ENCODE results near the gene ADAMTSL3.

ADAMTSL3 gene

DNA sequence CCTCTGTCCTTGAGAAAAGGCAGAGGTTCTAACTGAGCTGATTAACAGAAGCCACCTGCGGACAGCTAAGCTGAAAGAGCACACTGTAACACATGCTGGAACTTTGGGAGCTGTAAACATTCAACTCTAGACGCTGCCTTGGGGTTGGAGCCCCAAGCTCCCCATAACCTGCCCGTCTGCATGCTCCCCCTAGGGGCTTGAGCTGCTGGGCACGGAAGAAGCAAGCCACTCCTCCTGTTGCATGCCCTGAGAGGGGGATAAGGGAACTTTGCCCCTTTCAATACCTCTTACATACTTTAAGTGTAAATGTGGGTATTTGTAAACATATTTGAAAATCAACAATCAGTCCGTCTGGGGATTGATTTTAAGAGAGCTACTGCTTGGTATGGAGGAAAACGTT is 188.4 kb downstream of the ADAMTSL3 start:
- DNase-seq (ENCODE audit: low read depth, low spot score), result no peak
- Histone ChIP-seq H3K27me3 (ENCODE audit: insufficient read depth, insufficient read length) (no peaks in the 10 kb centered on the region), H3K4me1 (ENCODE audit: insufficient read depth, insufficient read length) (no peaks in the 10 kb centered on the region), H3K9ac (ENCODE audit: insufficient read length, low read depth) (no peak overlapping the region), H3K9me3 (ENCODE audit: insufficient read depth, low read length) (no peaks in the 10 kb centered on the region), H3K36me3 (ENCODE audit: insufficient read depth, insufficient read length, low read length) (no peaks in the 10 kb centered on the region), H3K4me3 (ENCODE audit: insufficient read length, low read depth) (no peak overlapping the region)
- TF ChIP-seq ZNF274 (IDR thresholded peaks at IDR 0.05; ENCODE audit: low read depth, low read length) (no peak), YY1 (IDR thresholded peaks at IDR 0.05; ENCODE audit: insufficient read depth, insufficient read length) (no peak), SUZ12 (IDR thresholded peaks at IDR 0.05; ENCODE audit: extremely low read depth, insufficient read depth, insufficient read length) (no peak)

DNA sequence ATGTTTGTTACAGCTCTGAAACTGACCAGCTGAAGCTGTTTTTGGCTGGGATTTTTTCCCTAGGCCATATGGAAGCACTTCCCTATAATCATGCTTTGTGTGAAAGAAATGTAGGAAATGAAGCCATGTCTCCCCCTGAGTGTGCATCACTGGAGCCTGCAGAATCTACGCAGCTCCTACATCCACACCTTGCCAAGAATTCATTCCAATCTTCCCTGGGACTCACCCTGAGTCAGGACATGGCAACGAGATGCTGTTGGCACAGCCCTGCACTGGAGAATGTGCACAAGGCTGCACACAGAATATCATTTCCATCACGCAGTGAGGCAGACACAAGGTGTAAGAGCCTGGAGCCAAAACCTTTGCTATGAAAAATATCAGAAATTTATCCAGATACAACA is 189.5 kb downstream of the ADAMTSL3 start:
- no peak overlapping the region for H3K9ac ChIP-seq (ENCODE audit: insufficient read length, low read depth)
- TF ChIP-seq YY1 (IDR thresholded peaks at IDR 0.05; ENCODE audit: insufficient read depth, insufficient read length) (no peak), SUZ12 (IDR thresholded peaks at IDR 0.05; ENCODE audit: extremely low read depth, insufficient read depth, insufficient read length) (no peak), ZNF274 (IDR thresholded peaks at IDR 0.05; ENCODE audit: low read depth, low read length) (no peak)
- H3K9me3 ChIP-seq (ENCODE audit: insufficient read depth, low read length), result no peaks in the 10 kb centered on the region
- H3K4me1 ChIP-seq (ENCODE audit: insufficient read depth, insufficient read length), result no peaks in the 10 kb centered on the region
- no peaks in the 10 kb centered on the region for H3K36me3 ChIP-seq (ENCODE audit: insufficient read depth, insufficient read length, low read length)
- no peak overlapping the region for H3K4me3 ChIP-seq (ENCODE audit: insufficient read length, low read depth)
- no peak for DNase-seq (ENCODE audit: low read depth, low spot score)
- no peaks in the 10 kb centered on the region for H3K27me3 ChIP-seq (ENCODE audit: insufficient read depth, insufficient read length)

DNA sequence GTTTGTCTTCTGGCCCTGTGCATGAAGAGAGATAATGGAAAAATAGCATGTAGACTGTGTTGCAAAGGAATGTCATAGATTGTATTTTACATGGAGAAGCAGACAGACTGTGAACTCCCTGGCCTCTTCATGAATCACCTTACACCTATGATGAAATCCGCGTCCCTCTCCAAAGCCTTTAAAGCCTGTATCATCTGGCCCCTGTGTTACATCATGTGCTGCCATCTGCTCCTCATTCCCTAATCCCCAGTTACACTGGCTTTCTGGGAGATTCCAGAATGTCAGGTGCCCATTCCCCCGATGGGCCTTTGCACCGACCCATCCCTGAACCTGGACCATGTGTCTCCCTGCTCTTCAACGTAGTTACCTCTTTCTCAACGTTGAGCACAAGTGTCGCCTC is 190.8 kb downstream of the ADAMTSL3 start:
- no peak overlapping the region for H3K9ac ChIP-seq (ENCODE audit: insufficient read length, low read depth)
- H3K4me1 ChIP-seq (ENCODE audit: insufficient read depth, insufficient read length), result no peaks in the 10 kb centered on the region
- TF ChIP-seq ZNF274 (IDR thresholded peaks at IDR 0.05; ENCODE audit: low read depth, low read length) (no peak), YY1 (IDR thresholded peaks at IDR 0.05; ENCODE audit: insufficient read depth, insufficient read length) (no peak), SUZ12 (IDR thresholded peaks at IDR 0.05; ENCODE audit: extremely low read depth, insufficient read depth, insufficient read length) (no peak)
- DNase-seq (ENCODE audit: low read depth, low spot score), result no peak
- no peaks in the 10 kb centered on the region for H3K36me3 ChIP-seq (ENCODE audit: insufficient read depth, insufficient read length, low read length)
- H3K9me3 ChIP-seq (ENCODE audit: insufficient read depth, low read length), result no peaks in the 10 kb centered on the region
- no peaks in the 10 kb centered on the region for H3K27me3 ChIP-seq (ENCODE audit: insufficient read depth, insufficient read length)
- no peak overlapping the region for H3K4me3 ChIP-seq (ENCODE audit: insufficient read length, low read depth)

DNA sequence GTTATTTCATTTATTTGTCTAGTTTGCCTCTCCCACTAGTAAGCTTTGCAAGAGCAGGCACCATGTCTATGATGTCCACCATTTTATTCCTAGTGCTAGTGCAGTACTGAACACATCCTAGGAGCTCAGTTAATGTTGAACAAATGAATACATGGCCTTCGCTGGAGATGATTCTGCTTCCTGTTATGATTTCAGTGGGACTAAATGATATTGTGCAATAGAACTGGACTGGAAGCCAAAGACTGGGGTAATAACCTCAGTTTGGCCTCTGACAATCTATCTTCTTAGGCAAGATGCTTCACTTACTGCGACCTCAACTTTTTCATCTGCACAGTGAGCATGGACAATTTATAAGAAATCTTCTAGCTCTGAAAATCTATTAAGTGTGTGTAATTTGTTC is 191.3 kb downstream of the ADAMTSL3 start:
- no peak for TF ChIP-seq SUZ12 (IDR thresholded peaks at IDR 0.05; ENCODE audit: extremely low read depth, insufficient read depth, insufficient read length)
- TF ChIP-seq ZNF274 (IDR thresholded peaks at IDR 0.05; ENCODE audit: low read depth, low read length), result no peak
- no peak for TF ChIP-seq YY1 (IDR thresholded peaks at IDR 0.05; ENCODE audit: insufficient read depth, insufficient read length)
- no peaks in the 10 kb centered on the region for H3K9me3 ChIP-seq (ENCODE audit: insufficient read depth, low read length)
- H3K9ac ChIP-seq (ENCODE audit: insufficient read length, low read depth), result no peak overlapping the region
- DNase-seq (ENCODE audit: low read depth, low spot score), result no peak
- H3K4me1 ChIP-seq (ENCODE audit: insufficient read depth, insufficient read length), result no peaks in the 10 kb centered on the region
- H3K4me3 ChIP-seq (ENCODE audit: insufficient read length, low read depth), result no peak overlapping the region
- H3K36me3 ChIP-seq (ENCODE audit: insufficient read depth, insufficient read length, low read length), result no peaks in the 10 kb centered on the region
- no peaks in the 10 kb centered on the region for H3K27me3 ChIP-seq (ENCODE audit: insufficient read depth, insufficient read length)

DNA sequence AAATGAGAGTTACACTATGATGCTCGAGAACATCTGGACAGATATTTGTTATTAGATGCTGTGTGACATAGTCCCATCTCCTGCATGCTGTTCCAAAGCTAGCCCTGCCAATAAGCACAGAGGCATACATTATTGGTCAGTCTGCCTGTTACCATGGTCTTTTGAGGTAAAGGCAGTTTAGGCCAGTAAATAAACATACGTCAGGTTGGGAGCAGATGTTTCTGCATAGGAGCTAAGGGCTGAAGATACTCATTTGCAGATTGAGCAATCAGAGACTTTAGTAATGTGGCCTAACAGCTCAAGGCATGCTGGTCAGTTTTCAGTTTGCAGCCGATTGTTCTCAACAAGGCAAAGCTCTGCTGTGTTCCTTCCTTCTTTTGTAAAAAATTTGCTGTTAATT is 192.9 kb downstream of the ADAMTSL3 start:
- TF ChIP-seq YY1 (IDR thresholded peaks at IDR 0.05; ENCODE audit: insufficient read depth, insufficient read length), result no peak
- no peak for TF ChIP-seq SUZ12 (IDR thresholded peaks at IDR 0.05; ENCODE audit: extremely low read depth, insufficient read depth, insufficient read length)
- TF ChIP-seq ZNF274 (IDR thresholded peaks at IDR 0.05; ENCODE audit: low read depth, low read length), result no peak
- DNase-seq (ENCODE audit: low read depth, low spot score), result no peak
- Histone ChIP-seq H3K9me3 (ENCODE audit: insufficient read depth, low read length) (no peaks in the 10 kb centered on the region), H3K27me3 (ENCODE audit: insufficient read depth, insufficient read length) (no peaks in the 10 kb centered on the region), H3K36me3 (ENCODE audit: insufficient read depth, insufficient read length, low read length) (no peaks in the 10 kb centered on the region), H3K9ac (ENCODE audit: insufficient read length, low read depth) (no peak overlapping the region), H3K4me1 (ENCODE audit: insufficient read depth, insufficient read length) (no peaks in the 10 kb centered on the region), H3K4me3 (ENCODE audit: insufficient read length, low read depth) (no peak overlapping the region)

DNA sequence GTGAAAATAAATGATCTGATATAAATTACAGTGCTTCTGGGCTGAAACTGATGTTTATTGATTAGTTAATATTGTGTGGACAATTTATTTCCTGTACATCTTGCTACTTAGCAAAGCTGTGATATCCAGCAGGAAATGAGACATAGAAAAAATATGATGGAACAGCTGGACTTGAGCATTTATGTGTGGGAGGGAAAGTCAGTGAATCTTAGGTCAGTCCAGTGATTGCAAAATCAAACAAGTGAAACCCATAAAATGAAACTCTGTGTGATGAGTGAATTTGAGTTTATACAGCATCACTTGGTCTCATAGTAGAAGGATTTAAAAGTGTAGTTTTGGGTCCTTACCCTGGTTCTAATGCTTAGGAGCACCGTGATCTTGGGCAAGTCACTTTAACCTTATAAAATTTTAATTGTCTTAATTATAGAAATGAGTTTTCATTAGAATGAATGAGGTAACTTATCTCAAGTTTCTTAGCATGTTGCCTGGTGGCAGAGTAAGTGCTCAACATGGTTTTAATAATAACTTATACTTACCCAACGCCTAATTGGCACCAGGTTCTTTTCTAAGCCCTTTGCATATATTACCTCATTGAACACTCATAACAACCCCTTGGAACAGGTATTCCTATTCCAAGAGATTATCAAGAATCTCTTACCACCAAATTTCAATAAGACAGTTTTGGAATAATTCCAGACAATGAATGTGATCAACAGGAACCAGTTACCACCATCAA is 194.6 kb downstream of the ADAMTSL3 start:
- no peaks in the 10 kb centered on the region for H3K9me3 ChIP-seq (ENCODE audit: insufficient read depth, low read length)
- TF ChIP-seq ZNF274 (IDR thresholded peaks at IDR 0.05; ENCODE audit: low read depth, low read length) (no peak), SUZ12 (IDR thresholded peaks at IDR 0.05; ENCODE audit: extremely low read depth, insufficient read depth, insufficient read length) (no peak), YY1 (IDR thresholded peaks at IDR 0.05; ENCODE audit: insufficient read depth, insufficient read length) (no peak)
- no peak overlapping the region for H3K4me3 ChIP-seq (ENCODE audit: insufficient read length, low read depth)
- H3K4me1 ChIP-seq (ENCODE audit: insufficient read depth, insufficient read length), result no peaks in the 10 kb centered on the region
- no peak for DNase-seq (ENCODE audit: low read depth, low spot score)
- no peaks in the 10 kb centered on the region for H3K36me3 ChIP-seq (ENCODE audit: insufficient read depth, insufficient read length, low read length)
- no peaks in the 10 kb centered on the region for H3K27me3 ChIP-seq (ENCODE audit: insufficient read depth, insufficient read length)
- no peak overlapping the region for H3K9ac ChIP-seq (ENCODE audit: insufficient read length, low read depth)

DNA sequence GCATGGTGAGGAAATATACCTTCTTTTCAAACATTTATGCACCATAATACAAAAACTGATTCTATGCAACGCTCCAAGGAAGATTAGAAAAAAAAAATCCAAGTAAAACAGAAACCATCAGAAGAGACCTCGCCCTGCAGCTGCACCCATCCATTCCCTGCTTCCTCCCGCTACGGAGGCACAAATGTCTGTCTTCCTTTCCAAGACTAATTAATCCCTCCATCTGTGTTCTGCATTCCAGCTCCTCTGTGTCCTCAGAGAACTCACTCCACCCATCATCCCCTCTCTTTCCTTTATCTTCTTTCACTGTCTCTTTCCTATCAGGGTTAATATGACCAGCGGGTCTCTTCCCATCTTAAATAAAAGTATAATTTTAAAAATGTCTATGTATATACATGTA is 196.1 kb downstream of the ADAMTSL3 start:
- Histone ChIP-seq H3K36me3 (ENCODE audit: insufficient read depth, insufficient read length, low read length) (no peaks in the 10 kb centered on the region), H3K4me1 (ENCODE audit: insufficient read depth, insufficient read length) (no peaks in the 10 kb centered on the region), H3K9ac (ENCODE audit: insufficient read length, low read depth) (no peak overlapping the region), H3K4me3 (ENCODE audit: insufficient read length, low read depth) (no peak overlapping the region), H3K27me3 (ENCODE audit: insufficient read depth, insufficient read length) (no peaks in the 10 kb centered on the region), H3K9me3 (ENCODE audit: insufficient read depth, low read length) (no peaks in the 10 kb centered on the region)
- TF ChIP-seq SUZ12 (IDR thresholded peaks at IDR 0.05; ENCODE audit: extremely low read depth, insufficient read depth, insufficient read length) (no peak), ZNF274 (IDR thresholded peaks at IDR 0.05; ENCODE audit: low read depth, low read length) (no peak), YY1 (IDR thresholded peaks at IDR 0.05; ENCODE audit: insufficient read depth, insufficient read length) (no peak)
- no peak for DNase-seq (ENCODE audit: low read depth, low spot score)
